Cardiac fibroblast (primary cell): Measurements from ENCODE around the gene STAT2.
A peak's percentile ranks its signal among the peaks of the same experiment; 100 is the strongest.
"Not testable (repeated sequence)": the region's sequence is repeated elsewhere in the genome, so short reads cannot be mapped to it uniquely, and the experiment has no call there.

Source experiments
- DNase-seq, 2 donors: peaks; one replicate each; pipeline versions ENCODE4 v3.0.0 to v3.0.0-alpha.2; 2010; ENCODE audit warnings: low read depth in 2 of 2
- H3K4me3 ChIP-seq, 2 donors: replicated peaks in 1 of 2; 1 replicate in 1 of 2; 2 replicates in 1 of 2; pipeline ENCODE4 v1.5.1; 2011; ENCODE audit warnings: low read depth in 2 of 2, low read length in 2 of 2, mild to moderate bottlenecking in 2 of 2, moderate library complexity in 1 of 2
- TF ChIP-seq, protein P1 (sequence below): IDR thresholded peaks from one replicate; pipeline ENCODE4 v1.5.1; 2011; ENCODE audit warnings: low read depth, mild to moderate bottlenecking, low read length, inconsistent platforms

Gene STAT2

DNA sequence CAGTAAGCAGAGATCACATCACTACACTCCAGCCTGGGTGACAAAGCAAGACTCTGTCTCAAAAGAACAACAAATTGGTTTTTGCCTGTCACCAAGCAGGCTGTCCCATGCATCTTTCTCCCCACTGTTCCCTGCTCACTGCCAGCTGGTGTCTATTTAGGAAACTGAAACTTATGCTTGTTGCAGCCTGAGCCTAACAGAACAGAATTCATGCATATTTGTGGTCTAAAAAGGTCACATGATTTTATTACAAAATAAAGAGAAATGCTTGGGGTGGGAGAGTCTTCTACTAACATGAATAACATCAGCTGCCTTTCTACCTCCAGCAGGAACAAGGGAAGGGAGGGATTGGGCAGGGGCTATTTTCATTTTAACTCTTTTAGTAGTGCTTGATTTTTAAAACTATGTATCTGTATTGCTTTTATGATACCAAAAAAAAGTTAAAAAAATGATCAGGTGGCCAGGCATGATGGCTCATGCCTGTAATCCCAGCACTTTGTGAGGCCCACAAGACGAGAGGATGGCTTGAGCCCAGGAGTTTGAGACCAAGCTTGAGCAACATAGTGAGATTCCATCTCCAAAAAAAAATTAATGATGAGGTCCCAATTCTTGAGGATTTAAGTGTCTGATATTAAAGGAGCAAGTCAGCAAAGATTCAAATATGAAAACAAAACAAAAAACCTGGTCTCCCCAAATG lies 923 bp downstream of the STAT2 start:
- H3K4me3 ChIP-seq, result peak overlapping the region; percentile 76 to 86
- TF ChIP-seq, protein P1, sequence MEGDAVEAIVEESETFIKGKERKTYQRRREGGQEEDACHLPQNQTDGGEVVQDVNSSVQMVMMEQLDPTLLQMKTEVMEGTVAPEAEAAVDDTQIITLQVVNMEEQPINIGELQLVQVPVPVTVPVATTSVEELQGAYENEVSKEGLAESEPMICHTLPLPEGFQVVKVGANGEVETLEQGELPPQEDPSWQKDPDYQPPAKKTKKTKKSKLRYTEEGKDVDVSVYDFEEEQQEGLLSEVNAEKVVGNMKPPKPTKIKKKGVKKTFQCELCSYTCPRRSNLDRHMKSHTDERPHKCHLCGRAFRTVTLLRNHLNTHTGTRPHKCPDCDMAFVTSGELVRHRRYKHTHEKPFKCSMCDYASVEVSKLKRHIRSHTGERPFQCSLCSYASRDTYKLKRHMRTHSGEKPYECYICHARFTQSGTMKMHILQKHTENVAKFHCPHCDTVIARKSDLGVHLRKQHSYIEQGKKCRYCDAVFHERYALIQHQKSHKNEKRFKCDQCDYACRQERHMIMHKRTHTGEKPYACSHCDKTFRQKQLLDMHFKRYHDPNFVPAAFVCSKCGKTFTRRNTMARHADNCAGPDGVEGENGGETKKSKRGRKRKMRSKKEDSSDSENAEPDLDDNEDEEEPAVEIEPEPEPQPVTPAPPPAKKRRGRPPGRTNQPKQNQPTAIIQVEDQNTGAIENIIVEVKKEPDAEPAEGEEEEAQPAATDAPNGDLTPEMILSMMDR, result no peak
- DNase-seq, result peak; percentile 82 to 88

DNA sequence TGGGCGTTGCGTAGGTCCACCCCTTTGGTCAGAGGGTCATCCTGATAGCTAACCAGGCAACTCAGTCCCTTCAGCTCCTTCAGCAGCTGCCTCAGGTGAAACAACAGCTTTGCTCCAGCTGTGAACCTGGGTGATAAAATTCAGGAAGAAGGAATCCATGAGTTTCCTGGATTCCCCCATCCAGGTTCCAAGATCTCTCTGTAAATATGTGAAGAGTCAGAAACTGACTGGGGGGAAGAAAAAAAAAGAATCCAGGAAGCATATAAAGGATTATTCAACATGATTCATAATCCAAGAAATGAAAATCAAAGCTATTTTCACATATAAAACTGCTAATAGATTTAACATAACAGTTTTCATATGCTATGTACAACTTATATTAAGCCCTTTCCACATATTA lies 8.6 kb downstream of the STAT2 start:
- DNase-seq, result no peak
- no peak overlapping the region for H3K4me3 ChIP-seq
- TF ChIP-seq, protein P1, result no peak

DNA sequence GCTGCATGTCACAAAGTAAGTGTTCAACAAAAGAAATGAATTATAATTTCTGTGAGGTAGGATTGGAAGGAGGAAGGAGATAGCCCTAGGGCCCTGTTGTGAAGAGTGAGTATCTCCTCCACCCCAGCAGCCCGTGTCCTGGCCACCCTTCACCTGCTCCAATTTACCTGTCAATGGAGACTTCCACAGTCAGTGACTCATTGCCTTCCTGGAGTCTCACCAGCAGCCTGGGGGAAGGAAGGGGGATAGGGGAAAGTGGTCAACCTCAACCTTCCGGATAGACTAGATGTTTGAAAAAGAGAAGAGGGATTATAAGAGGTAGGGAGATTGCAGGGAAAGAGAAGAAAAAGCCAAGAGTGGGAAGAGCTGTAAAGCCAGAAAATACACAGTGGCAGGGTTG lies 9.2 kb downstream of the STAT2 start:
- no peak for DNase-seq
- H3K4me3 ChIP-seq, result no peak overlapping the region
- TF ChIP-seq, protein P1, result no peak

DNA sequence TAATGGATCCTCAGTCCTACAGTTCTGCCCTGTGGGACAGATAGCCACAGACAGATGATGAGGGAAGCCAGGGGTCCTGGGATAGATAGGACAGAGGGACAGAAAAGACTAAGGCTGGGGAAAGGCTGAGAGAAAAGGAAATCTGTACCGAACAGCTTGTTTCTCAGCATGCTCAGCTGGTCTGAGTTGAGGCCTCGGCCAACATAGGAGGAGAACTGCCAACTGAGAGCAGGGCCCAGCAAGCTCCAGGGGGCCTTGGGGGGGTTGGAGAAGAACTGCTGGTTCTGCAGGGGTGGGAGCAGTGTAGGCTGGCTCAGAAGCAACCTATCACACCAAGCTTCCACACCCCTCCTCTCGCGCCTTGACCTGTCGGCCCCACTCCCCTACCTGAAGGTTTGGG lies 11.1 kb downstream of the STAT2 start:
- TF ChIP-seq, protein P1, result no peak
- no peak for DNase-seq
- no peak overlapping the region for H3K4me3 ChIP-seq

DNA sequence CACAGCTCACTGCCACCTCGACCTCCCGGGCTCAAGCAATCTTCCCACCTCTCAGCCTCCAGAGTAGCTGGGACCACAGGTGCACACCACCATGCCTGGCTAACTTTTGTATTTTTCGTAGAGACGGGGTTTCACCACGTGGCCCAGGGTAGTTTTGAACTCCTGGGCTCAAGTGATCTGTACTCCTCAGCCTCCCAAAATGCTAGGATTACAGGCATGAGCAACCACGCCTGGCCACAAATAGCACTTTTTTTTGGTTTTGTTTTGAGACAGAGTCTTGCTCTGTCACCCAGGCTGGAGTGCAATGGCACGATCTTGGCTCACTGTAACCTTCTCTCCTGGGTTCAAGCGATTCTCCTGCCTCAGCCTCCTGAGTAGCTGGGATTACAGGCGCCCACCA lies 12.7 kb downstream of the STAT2 start:
- not testable (repeated sequence) for H3K4me3 ChIP-seq, DNase-seq

DNA sequence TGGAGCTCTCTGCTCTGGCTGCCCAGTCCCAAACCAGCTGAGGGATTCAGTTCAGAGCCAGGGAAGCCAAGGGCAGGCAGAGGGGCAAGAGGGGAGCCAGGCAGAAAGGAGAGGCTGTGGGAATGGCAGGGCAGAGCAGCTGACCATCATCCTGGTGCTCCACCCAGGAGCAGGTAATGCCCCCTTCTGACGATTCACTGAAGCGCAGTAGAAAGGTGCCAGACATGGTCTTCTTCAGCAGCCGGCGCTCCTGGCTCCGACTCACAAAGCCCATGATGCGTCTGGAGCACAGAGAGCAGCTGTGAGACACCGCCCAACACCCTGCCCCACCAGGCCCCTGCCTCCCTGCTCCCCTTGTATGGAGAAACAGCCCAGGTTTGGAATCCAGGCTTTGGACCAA lies 13.2 kb downstream of the STAT2 start:
- no peak overlapping the region for H3K4me3 ChIP-seq
- TF ChIP-seq, protein P1, result no peak
- peak in 1 of 2 donors; percentile 10 for DNase-seq

DNA sequence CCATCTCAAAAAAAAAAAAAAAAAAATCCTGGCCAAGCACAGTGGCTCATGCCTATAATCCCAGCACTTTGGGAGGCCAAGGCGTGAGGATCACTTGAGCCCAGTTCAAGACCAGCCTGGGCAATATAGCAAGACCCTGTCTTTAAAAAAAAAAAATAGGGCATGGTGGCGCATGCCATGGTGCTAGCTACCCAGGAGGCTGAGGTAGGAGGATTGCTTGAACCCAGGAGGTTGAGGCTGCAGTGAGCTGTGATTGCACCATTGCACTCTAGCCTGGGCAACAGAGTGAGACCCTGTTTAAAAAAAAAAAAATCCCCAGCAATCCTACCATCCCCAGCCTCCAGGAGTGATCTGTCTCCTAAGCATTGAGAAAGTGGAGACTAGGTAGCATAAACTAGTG lies 17.6 kb downstream of the STAT2 start:
- not testable (repeated sequence) for DNase-seq, H3K4me3 ChIP-seq

DNA sequence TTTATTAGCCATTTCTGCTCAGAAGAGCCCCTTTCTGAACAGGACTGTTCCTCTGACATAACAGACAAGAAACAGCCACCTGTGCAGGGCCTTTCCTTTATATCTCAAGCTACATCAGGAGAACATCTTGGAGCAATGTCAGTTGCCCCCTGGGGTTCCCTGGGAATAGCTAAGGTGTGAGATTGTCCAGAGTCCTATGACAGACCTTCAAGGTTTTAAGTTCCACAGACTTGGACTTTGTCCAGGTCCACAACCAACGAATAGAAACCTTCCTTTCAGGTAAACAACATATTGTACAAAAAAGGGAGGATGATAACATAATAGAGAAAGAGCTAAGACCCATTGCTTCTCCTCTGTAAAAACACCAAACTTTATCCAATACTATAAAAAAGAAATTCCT lies 18.3 kb downstream of the STAT2 start:
- TF ChIP-seq, protein P1, result no peak
- no peak overlapping the region for H3K4me3 ChIP-seq
- no peak for DNase-seq
